GM19468 (cell line): ENCODE measurements around the gene ITGAE.
"Not testable (repeated sequence)": the region's sequence is repeated elsewhere in the genome, so short reads cannot be mapped to it uniquely, and the experiment has no call there.

ENCODE experiments used
- ATAC-seq: cut with Tn5 transposase; IDR thresholded peaks from one replicate; pipeline ENCODE4 v1.9.1; 2021; ENCODE audit warnings: mild to moderate bottlenecking, moderate library complexity, moderate number of reproducible peaks; ENCODE audit not compliant: unreplicated experiment; ENCODE audit errors: extremely low read depth

Gene ITGAE

GRCh38 chr17:3798273-3799180 is 2.5 kb downstream of the ITGAE start:
- no peak for ATAC-seq

DNA sequence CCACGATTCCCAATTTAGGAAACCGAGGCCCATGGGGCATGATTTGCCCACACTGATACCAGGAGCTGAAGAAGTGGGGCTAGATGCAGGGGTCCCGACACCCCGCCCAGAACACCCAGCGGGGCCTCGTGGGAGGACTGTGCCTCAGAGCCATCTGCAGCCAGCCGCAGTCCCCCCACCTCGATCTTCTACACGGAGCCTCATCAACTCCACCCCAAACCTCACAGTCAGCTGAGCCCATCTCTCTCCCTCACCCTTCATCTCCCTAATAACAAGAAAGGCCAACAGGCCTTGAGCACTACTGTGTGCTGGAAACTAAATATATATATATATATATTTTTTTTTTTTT is 4.2 kb downstream of the ITGAE start:
- ATAC-seq: no peak

DNA sequence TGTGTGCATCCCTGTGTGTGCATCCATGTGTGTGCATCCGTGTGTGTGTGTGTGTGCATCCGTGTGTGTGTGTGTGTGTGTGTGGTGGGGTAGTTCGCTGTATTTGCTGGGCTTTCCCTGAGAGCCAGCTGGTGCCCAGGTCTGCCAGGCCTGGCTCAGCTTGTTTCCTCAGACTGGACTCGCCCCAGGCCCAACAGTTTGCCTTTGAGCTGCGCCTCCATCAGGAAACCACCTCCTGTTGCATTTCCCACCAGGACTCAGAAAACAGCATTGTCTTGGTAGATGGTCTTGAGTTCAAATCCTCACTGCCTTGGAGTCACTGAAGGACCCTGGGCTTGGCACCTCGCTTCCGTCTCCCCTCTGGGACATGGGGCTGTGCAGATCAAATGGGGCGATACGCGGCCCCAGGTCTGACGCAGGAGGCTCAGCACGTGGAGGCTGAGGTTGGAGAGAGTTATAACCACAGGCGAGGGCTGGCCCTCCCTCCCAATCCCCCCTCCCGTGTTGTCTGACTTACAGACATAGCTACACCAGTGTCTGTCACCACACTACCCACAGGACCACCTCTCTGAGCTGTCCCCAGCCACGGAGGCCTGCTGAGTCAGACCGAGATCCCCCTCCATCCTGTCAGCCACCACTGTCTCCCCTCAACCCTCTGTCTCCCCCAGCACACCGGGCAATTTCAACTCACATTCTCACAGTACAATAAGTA is 4.7 kb downstream of the ITGAE start:
- ATAC-seq: peak; percentile 19

DNA sequence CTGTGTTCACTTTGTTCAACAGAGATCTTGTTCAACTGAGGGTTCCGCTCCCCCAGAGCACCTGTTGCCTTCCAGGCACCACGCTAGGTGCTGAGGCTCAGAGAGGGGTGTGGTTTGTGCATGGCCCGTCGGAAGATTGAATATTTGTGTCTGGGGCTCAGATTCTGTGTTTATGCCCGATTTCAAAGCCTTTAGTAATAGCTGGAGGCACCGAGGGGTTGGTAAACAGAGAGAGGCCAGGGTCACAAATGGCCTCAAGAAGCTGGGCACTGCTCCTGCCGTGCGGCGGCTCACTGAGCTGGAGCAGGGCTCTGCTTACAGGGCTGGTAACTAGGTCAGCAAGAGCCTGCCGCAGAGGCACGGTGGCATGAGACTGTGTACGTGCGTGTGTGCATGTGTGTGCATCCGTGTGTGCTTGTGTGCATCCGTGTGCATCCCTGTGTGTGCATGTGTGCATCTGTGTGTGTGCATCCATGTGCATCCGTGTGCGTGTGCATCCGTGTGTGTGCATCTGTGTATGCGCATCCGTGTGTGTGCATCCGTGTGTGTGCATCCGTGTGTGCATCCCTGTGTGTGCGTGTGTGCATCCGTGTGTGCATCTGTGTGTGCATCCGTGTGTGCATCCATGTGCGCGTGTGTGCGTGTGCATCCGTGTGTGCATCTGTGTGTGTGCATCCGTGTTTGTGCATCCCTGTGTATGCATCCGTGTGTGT is 5.4 kb downstream of the ITGAE start:
- no peak for ATAC-seq

GRCh38 chr17:3794557-3795389 is 6.2 kb downstream of the ITGAE start:
- no peak for ATAC-seq

- not testable (repeated sequence) for ATAC-seq
Observed at GRCh38 chr17:3794152-3794551, 6.8 kb downstream of the ITGAE start.

DNA sequence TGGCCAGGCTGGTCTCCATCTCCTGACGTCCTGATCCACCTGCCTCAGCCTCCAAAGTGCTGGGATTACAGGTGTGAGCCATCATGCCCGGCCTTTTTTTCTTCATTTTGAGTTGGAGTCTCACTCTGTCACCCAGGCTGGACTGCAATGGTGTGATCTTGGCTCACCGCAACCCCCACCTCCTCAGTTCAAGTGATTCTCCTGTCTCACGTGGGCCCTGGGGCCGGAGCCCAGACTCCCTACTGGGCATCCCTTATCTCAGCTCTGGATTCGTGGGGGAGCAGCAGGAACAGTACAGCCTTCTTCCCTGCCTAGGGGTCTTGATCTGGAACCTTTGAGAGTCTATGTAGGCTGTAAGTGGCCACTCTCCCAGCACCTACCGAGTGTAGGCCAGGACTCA is 7.7 kb downstream of the ITGAE start:
- not testable (repeated sequence) for ATAC-seq

DNA sequence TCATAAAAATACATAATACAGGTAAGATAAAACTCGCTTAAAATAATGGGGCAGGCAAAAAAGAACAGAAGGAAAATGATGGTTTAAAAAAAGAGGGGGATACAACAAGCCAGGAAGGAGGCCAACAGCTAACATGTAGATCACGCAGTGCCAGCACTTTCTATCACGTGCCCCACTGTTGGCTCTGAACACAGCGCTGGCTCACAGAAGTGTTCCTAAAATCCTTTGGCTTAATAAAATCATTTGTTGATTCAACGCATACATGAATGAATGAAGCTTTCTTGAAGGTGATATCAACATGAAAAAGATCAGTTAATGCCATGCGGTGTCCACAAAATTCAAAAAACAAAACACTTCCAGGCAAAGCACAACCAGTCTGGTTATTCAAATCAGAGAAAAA is 8.5 kb downstream of the ITGAE start:
- no peak for ATAC-seq

GRCh38 chr17:3788200-3788599 is 12.8 kb downstream of the ITGAE start:
- no peak for ATAC-seq

GRCh38 chr17:3785323-3785722 is 15.7 kb downstream of the ITGAE start:
- ATAC-seq: not testable (repeated sequence)

DNA sequence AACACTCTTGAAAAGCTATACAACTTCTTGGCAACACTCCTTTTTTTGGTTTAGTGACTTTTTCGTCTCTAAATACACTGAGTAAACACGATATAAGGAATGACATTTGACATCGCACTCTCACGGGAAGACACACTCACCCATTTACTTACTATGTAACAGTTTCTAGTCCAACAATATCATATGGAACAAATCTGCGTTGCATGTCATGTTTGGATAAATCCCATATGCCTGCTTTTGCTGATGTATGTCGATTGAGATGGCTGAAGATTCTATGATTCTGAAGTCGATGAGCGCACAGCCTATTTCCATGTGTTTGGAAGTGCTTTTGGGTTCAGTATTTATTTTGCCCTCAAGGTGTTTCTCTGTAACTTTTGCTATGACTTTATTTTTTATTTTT is 18.2 kb downstream of the ITGAE start:
- ATAC-seq: no peak

DNA sequence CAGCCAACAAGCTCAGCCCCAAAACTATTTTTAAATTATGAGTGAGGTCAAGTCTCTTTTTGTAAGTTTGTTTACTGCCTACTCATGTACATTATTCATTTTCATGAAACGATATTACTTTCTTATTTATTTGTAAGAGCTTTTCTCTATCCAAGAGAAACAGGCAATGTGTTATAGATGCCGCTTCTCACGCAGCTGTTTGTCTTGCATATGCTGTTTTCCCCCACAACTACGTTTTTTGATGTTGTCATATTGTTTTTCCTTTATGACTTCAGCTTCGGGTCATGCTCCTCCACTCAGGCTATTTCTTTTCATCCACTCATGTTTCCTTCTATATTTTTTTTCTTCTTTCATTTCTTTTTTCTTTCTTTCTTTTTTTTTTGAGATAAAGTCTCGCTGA is 20.0 kb downstream of the ITGAE start:
- ATAC-seq: no peak

DNA sequence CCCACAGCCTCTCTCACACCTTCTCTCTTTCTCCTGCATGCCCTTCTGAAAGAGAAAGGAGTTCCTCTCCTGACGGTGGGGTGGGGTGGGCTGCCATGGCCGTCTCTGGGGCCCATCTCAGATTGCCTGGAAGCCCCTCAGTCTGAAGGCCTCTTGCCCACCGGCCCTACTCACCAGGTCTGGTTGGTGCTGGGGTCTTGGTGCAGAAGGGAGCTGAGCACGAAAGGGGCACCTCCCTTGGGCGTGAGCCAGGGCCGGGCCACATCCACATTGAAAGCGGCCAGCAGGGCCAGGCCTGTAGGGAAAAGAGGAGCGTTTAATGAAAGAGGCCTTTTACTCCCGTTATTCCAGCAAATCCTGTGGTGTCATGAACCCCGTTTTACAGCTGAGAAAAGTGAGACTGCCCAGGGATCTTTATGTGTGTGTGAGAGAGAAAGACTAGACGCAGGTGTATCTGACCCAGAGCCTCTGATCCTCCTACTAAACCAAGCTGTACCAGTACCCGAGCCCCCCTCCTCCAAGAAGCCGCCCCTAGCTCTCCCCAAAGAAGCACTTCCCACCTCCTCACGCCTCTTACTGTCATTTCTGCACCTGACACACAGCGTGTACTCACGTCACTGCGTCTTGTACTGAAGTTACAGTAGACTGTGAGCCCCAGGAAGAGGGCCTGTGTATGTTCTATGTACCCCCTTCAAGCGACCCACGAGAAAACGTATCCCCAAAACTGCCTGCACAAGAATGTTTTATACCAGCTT is 23.4 kb downstream of the ITGAE start:
- no peak for ATAC-seq

DNA sequence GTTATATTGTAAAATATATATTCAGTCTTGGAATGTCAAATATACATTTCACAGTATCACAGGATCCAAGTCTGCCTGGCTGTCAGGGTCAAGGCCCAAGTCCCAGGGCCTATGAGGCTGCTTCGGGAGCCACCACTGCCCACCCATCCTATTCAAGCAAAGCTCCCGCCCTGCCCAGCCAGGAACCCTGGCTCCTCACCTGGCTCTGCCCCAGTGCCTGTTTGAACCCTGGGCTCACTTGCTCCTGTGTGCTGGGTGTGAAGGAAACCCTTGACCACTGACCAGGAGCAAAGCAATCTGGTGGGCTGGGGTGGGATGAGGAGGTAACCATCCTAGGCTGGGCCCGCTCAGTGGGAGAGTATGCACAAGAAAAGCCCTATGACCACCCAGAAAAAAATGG is 27.0 kb downstream of the ITGAE start:
- no peak for ATAC-seq

DNA sequence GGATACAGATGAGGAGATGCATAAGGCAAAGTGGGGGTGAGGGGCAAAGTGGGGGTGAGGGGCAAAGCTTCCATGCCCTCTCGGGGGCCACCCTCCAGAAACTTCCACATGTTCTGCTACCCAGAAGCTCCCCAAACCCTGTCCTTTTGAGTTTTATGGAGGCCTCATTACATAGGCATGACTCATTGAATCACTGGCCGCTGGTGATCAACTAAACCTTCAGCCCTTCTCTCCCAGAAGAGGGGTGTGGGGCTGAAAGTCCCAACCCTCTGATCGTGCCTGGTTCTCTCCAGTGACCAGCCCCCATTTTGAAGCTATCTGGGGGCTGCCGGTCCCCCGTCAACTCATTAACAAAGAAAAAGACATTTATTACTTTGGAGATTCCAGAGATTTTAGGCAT is 27.5 kb downstream of the ITGAE start:
- ATAC-seq: no peak

GRCh38 chr17:3772764-3773163 is 28.2 kb downstream of the ITGAE start:
- no peak for ATAC-seq

GRCh38 chr17:3771140-3771539 is 29.8 kb downstream of the ITGAE start:
- no peak for ATAC-seq

DNA sequence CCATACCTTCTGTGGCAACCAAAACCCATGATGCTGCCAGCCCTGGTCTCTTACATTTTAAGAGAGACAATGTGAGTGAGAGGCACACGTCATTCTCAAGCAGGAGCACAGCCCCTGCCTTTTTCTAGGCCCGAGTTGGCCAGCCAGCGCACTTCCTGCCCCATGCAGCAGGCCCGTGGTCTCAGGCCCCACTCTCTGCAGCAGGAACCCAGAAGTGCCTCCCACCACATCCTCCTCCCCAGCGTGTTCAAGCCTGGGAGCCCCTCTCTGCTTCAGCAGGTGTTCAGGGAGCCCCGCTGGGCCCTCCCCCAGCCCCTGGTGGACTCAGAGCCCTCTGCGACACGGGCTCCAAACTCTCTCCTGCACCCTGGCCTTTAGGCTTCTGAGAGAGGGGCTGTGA is 30.5 kb downstream of the ITGAE start:
- no peak for ATAC-seq

- ATAC-seq: no peak
Observed at GRCh38 chr17:3768769-3769168, 32.2 kb downstream of the ITGAE start.
